Amygdala (tissue), 56 donors: ENCODE measurements around the gene SAT2.
A peak's percentile ranks its signal among the peaks of the same experiment; 100 is the strongest.
"Not testable (repeated sequence)": the region's sequence is repeated elsewhere in the genome, so short reads cannot be mapped to it uniquely, and the experiment has no call there.

ENCODE experiments used
- DNase-seq, 56 donors: peaks; one replicate each; lab custom pipeline; 2025; lab: John Stamatoyannopoulos, UW

The SAT2 gene

DNA sequence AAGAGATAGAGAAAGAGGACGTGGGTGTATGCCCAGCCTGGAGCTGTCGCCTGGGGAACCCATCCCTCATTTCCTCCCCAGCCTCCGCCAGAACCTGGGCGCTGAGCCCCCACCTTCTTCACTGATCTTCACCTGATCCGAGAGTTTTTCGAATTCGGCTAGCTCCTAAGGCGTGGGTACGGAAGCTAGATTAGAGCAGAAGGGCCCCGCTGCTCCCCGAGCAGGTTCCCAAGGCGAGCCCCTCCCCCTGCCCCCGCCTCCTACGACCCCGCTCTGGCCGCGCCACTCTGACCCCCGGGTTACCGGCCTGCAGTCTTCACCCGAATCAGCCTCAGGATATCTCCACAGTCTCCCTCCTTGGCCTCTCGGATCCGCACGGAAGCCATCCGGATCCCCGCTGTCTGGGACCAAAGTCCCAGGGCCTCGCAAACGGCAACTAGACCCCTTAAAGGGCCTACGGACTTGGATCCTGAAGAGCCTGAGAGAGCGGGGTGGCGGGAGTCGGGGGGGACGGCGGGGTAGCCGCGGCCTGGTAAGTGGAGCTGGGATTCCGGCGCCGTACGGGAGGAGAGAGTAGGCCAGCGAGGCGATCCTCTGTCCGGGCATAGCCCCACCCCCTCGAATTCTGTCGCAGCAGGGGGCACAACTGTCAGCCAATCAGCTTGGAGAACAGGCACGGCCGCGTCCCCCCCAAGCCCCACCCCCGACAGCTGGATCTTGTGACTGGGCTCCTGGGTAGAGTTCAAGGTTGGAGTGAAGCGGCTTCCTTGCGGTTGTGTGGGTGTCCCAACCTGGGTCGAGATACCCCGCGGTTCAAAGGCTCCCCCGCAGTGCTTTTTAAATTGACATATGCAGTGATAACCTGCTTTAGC lies at the start of gene SAT2:
SAT2 (minus strand) TSS at position 572 of the 872 bp plus-strand sequence; CDS start at position 386, 186 bp downstream.
- peak in 55 of 56 donors; percentile 70 to 96 (median 90) for DNase-seq

GRCh38 chr17:7676533-7676932 lies 48.9 kb upstream of the SAT2 start:
- no peak for DNase-seq

GRCh38 chr17:7674934-7675333 lies 47.3 kb upstream of the SAT2 start:
- DNase-seq: no peak

DNA sequence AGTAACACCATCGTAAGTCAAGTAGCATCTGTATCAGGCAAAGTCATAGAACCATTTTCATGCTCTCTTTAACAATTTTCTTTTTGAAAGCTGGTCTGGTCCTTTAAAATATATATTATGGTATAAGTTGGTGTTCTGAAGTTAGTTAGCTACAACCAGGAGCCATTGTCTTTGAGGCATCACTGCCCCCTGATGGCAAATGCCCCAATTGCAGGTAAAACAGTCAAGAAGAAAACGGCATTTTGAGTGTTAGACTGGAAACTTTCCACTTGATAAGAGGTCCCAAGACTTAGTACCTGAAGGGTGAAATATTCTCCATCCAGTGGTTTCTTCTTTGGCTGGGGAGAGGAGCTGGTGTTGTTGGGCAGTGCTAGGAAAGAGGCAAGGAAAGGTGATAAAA lies 45.6 kb upstream of the SAT2 start:
- no peak for DNase-seq

DNA sequence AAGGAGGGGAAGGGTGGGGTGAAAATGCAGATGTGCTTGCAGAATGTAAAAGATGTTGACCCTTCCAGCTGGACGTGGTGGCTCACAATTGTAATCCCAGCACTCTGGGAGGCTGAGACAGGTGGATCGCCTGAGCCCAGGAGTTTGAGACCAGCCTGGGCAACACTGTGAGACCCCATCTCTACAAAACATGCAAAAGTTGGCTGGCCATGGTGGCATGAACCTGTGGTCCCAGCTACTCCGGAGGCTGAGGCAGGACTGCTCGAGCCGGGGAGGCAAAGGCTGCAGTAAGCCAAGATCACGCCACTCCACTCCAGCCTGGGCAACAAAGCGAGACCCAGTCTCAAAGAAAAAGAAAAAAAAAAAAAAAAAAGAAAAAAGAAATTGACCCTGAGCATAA lies 40.9 kb upstream of the SAT2 start:
- DNase-seq: no peak

DNA sequence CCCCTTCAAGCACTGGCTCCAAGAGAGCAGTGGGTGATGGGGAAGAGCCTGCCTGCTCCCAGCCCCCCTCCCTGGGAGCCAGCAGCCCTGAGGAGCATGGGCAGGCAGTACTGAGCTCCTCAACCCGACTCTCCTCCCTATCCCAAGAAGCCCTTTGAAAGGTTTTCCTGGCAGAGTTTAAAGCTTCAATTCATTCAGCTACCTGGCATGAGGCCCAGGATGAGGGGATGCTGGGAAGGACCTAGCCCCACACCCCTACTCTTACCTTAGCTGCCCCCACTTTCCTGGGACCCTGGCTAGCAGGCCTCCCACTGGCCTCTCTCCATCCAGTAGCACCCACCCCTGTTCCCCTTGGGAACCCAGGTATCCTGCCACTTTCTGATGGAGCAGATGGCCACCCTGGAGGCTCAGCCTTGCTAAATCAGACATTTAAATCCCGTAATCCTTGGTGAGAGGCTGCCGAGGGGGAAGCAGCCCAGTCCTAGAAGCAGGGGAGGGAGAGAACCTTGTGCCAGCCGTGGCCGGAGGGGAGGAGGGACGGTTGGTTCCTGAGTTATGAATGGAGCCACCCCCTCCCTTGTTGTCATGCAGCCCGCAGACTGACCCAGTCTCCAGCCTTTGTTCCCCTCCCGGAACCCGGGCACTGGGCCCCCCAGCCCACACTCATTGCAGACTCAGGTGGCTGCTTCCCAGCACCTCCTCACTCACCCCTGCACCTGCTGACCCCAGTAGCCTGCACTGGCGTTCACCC lies 40.2 kb upstream of the SAT2 start:
- peak in 42 of 56 donors; percentile 33 to 87 (median 62) for DNase-seq

- peak in 42 of 56 donors; percentile 24 to 81 (median 50) for DNase-seq
These were observed 29.5 kb upstream of the SAT2 start for GRCh38 chr17:7656958-7657609.

- DNase-seq: no peak
These were observed 27.9 kb upstream of the SAT2 start for GRCh38 chr17:7655541-7655840.

DNA sequence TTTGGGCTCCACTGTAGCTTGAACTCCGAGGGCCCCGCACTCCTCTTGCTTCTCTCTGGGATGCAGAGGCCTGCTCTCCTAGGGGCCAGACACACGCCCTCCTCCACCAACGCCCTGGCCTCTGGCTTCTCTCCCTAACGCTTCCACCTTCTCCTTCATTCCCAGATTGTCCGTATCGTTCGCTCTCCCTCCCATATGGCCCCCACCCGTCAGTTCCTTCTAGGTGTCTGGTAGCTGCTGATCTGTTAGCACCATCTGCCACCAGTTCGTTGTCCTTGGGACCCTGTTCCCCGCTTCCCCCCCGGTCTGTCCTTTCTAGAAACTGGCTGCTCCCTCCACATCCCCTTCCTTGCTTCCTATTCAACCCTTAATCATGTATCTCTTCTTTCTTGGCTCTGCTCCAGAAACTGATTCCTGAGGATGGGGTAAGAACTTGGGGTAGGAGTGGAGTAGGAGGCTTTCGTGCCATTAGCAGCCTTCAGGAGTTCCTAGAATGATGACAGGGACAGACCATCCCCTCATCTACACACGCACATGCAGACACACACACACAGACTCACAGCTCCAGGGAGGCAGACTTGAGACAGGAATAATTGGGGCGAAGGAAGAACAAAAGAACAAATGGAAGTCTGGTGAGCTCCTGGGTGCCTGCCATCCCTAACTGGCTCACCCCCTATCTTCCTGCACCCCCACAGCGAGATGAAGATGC lies 27.4 kb upstream of the SAT2 start:
- DNase-seq: no peak

DNA sequence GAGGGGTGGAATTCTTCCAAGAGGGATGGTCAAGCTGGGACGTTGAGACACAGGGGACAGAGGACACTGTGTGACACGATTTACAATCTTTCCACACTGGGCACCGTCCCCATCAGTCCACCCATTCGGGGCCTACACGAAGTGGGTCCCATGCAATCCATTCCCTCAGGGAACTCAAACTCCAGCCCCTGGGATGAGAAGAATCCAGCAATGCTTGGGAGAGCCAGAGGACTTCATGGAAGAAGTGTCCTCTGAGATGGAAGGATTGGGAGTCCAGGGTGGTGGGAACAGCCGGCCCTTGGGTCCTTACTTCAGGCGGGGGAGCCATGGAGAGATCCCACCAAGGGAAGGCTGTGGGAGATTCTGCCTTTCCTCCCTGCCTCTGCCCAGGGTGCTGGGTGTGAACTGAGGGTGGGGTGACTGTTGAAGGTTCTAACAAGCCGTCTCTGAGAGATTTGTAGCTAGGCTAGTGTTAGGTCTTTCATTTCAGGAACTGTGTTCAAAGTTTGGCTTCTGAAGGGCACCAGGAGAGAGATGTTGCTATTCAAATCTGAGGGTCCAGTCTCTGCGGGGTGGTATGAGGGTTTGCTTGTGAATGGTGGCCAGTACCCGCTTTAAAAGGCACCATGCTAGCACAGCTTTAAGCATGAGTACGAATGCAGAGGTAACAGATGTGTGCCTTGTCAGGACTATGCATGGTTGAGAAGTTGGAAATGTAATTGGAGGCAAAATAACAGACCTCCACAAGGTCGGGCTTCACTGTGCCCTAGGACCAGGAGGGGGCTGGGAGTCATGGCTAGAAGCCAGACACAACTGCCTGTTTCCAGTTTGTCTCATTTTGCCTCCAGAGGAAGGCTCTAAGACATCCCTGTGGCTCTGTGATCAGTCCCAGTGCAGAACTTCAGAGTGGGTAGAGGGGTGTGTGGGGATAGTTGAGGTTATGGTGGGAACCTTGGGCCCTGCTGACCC lies 25.1 kb upstream of the SAT2 start:
- DNase-seq: peak in 2 of 56 donors; percentile 5 to 10

GRCh38 chr17:7651665-7652387 lies 24.2 kb upstream of the SAT2 start:
- DNase-seq: peak in 21 of 56 donors; percentile 16 to 70 (median 37)

DNA sequence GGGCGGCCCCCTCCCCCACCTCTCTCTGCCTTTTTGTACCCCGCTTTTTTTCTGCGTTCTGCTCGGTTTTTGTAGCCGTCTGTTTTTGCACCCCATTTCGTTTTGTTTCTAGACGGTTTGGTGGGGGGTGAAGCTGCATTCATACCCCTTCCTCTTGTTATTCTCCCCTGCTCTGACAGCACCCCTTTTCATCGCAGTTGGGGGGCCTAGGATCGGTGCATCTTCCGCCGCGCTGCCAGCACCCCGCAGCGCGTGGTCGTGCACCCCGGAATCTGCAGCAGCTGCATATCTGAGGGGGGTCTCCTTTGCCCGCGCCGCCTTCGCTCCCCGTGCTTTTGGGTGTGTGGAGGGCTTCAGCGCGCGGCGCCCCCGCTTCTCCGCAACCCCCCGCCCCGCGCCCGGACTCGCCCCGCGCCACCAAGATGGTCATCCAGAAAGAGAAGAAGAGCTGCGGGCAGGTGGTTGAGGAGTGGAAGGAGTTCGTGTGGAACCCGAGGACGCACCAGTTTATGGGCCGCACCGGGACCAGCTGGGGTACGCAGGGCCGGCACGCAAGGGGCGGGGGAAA lies 23.6 kb upstream of the SAT2 start:
- no peak for DNase-seq

DNA sequence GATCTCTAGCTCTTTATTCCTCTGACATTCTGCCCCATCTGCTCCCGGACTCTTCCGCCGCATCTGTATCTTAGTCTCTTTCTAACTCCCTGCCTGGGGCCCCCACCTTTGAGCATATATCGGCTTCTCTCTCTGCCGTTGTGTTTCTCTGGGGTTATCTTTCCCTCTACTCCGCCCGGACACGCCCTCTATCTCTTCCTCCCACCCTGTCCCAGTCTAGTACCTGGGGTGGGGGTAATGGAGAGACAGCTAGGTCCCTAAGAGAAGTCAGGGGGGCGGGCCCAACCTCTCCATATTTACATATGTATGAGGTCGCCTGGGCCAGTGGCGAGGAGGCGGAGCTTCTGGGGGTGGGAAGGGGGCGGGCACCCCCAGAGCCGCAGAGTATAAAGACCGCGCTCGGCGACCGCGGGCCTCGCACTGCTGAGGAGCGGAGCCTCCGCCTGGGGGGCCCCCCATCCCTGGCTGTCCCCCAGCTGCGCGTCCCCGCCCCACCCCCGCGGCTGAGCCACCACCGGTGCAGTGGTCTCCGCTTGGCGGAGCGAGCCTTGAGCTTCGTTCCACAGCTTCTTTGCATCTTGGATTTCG lies 23.0 kb upstream of the SAT2 start, which contains the start of gene ATP1B2:
ATP1B2 (plus strand) TSS at position 418 of the 588 bp plus-strand sequence. CDS start 593 bp downstream, outside the sequence.
- peak in 42 of 56 donors; percentile 25 to 92 (median 60) for DNase-seq

GRCh38 chr17:7647018-7647417 lies 19.4 kb upstream of the SAT2 start:
- no peak for DNase-seq

- no peak for DNase-seq
These were observed 18.8 kb upstream of the SAT2 start for GRCh38 chr17:7646457-7646856.

DNA sequence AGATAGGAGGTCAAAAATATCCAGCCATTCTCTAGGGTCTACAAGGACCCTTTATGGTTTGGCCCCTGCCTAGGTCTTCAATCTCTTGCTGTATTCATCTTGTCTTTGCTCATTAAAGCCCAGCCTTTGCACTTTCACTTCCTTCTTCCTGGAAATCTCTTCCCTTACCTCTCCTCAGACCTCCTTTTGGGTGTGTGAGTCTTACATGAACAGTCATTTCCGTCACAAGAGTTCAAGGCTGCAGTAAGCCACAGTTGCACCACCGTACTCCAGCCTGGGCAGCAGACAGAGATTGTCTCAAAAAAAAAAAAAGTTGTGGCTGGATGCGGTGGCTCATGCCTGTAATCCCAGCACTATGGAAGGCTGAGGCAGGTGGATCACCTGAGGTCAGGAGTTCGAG lies 17.2 kb upstream of the SAT2 start:
- DNase-seq: no peak

- DNase-seq: not testable (repeated sequence)
These were observed 14.0 kb upstream of the SAT2 start for GRCh38 chr17:7641635-7642034.

GRCh38 chr17:7640783-7641182 lies 13.2 kb upstream of the SAT2 start:
- no peak for DNase-seq
